GM23338 (cell line): ENCODE measurements around the gene TULP4. TPM values are rescaled to one million over a fixed set of nuclear protein-coding genes. Genes with fewer than 3 reads are reported as not detected.
"Not testable (repeated sequence)": the region's sequence is repeated elsewhere in the genome, so short reads cannot be mapped to it uniquely, and the experiment has no call there.

ENCODE experiments used
- ATAC-seq: fragments of 200-7000 bp; cut with Tn5 transposase; 3 replicates; pipeline ENCODE4 v1.9.1; 2020
- DNase-seq: peaks from one replicate; pipeline ENCODE4 v3.0.0-alpha.2; 2015; ENCODE audit warnings: low spot score
- H2AFZ ChIP-seq: fragments of 200-600 bp; sonication (generic); 2 replicates; pipeline ENCODE4 v1.8.0; 2016; ENCODE audit warnings: antibody characterized with exemption, mild to moderate bottlenecking, moderate library complexity
- H3F3A ChIP-seq: fragments of 200-600 bp; sonication (generic); replicated peaks from 2 replicates; pipeline ENCODE4 v1.8.0; 2017; ENCODE audit warnings: antibody characterized with exemption, mixed run types, low read depth
- H3K27ac ChIP-seq: fragments of 200-600 bp; sonication (generic); 2 replicates; pipeline ENCODE4 v1.6.1; 2016; ENCODE audit warnings: low read depth
- H3K27me3 ChIP-seq: fragments of 200-600 bp; sonication (generic); 2 replicates; pipeline ENCODE4 v1.8.0; 2016; ENCODE audit warnings: mild to moderate bottlenecking, mixed run types, moderate library complexity; ENCODE audit not compliant: insufficient read depth
- H3K36me3 ChIP-seq: fragments of 200-600 bp; sonication (generic); 2 replicates; pipeline ENCODE4 v1.8.0; 2016; ENCODE audit warnings: mild to moderate bottlenecking; ENCODE audit not compliant: insufficient read depth
- H3K4me1 ChIP-seq: fragments of 200-600 bp; sonication (generic); 2 replicates; pipeline ENCODE4 v1.8.0; 2016; ENCODE audit warnings: mild to moderate bottlenecking, moderate library complexity; ENCODE audit not compliant: insufficient read depth
- H3K4me2 ChIP-seq: fragments of 200-600 bp; sonication (generic); 2 replicates; pipeline ENCODE4 v1.7.1; 2017; ENCODE audit warnings: mixed run types
- H3K4me3 ChIP-seq: fragments of 200-600 bp; sonication (generic); 2 replicates; pipeline ENCODE4 v1.6.1; 2016; ENCODE audit warnings: mixed run types
- H3K79me2 ChIP-seq: fragments of 200-600 bp; sonication (generic); replicated peaks from 2 replicates; pipeline ENCODE4 v1.8.0; 2017; ENCODE audit warnings: mild to moderate bottlenecking; ENCODE audit not compliant: insufficient read depth
- H3K9me2 ChIP-seq: fragments of 200-600 bp; sonication (generic); 2 replicates; pipeline ENCODE4 v1.8.0; 2017; ENCODE audit not compliant: insufficient read depth
- H4K20me1 ChIP-seq: fragments of 200-600 bp; sonication (generic); replicated peaks from 2 replicates; pipeline ENCODE4 v1.8.0; 2017; ENCODE audit warnings: mild to moderate bottlenecking; ENCODE audit not compliant: insufficient read depth
- H3K27ac Mint-ChIP-seq: 2 replicates; pipeline ENCODE4 v1.8.0; 2020; ENCODE audit warnings: inconsistent platforms, mild to moderate bottlenecking, moderate library complexity, mixed read lengths
- H3K27me3 Mint-ChIP-seq: 3 replicates; pipeline ENCODE4 v1.8.0; 2022; ENCODE audit warnings: low read depth, mild to moderate bottlenecking, moderate library complexity, mixed read lengths, inconsistent platforms; ENCODE audit not compliant: insufficient read depth, poor library complexity
- H3K36me3 Mint-ChIP-seq: 3 replicates; pipeline ENCODE4 v1.8.0; 2021; ENCODE audit warnings: low read depth, mild to moderate bottlenecking, inconsistent platforms, moderate library complexity, mixed read lengths
- H3K4me1 Mint-ChIP-seq: 3 replicates; pipeline ENCODE4 v1.8.0; 2020; ENCODE audit warnings: mild to moderate bottlenecking, inconsistent platforms, mixed read lengths
- H3K4me3 Mint-ChIP-seq: 3 replicates; pipeline ENCODE4 v1.8.0; 2021; ENCODE audit warnings: moderate library complexity, mild to moderate bottlenecking, inconsistent platforms, mixed read lengths
- H3K9me3 Mint-ChIP-seq: 3 replicates; pipeline ENCODE4 v1.8.0; 2020; ENCODE audit warnings: moderate library complexity, mild to moderate bottlenecking, inconsistent platforms, mixed read lengths
- CREB1 ChIP-seq: fragments of 250-450 bp; sonication (Bioruptor Pico); IDR thresholded peaks from 2 replicates; pipeline ENCODE4 v1.5.0; 2020; ENCODE audit warnings: low read depth, mild to moderate bottlenecking, moderate library complexity
- CTCF ChIP-seq, 2 experiments: fragments of 200-600 bp in 1 of 2; sonication (generic) in 1 of 2; conservative IDR thresholded peaks; 2 replicates each; pipeline versions ENCODE4 v1.5.1 to v1.6.1; 2016 to 2017; ENCODE audit warnings: antibody characterized with exemption in 2 of 2, low read depth in 2 of 2, mild to moderate bottlenecking in 2 of 2, moderate library complexity in 1 of 2
- ETS1 ChIP-seq: IDR thresholded peaks from 2 replicates; pipeline ENCODE4 v1.6.1; 2016; ENCODE audit warnings: antibody characterized with exemption
- EZH2 ChIP-seq: fragments of 200-600 bp; sonication (generic); IDR thresholded peaks from one replicate; pipeline ENCODE4 v1.8.0; 2017; ENCODE audit warnings: antibody characterized with exemption, mild to moderate bottlenecking, low read depth; ENCODE audit not compliant: unreplicated experiment
- EZH2phosphoT487 ChIP-seq: fragments of 200-600 bp; sonication (generic); IDR thresholded peaks from one replicate; pipeline ENCODE4 v1.8.1; 2018; ENCODE audit warnings: antibody characterized with exemption; ENCODE audit not compliant: unreplicated experiment
- NANOG ChIP-seq: IDR thresholded peaks from 2 replicates; pipeline ENCODE4 v1.6.1; 2016; ENCODE audit warnings: antibody characterized with exemption, borderline replicate concordance
- POLR2AphosphoS5 ChIP-seq: IDR thresholded peaks from 2 replicates; pipeline ENCODE4 v1.6.1; 2016; ENCODE audit warnings: antibody characterized with exemption, low read depth
- REST ChIP-seq: IDR thresholded peaks from one replicate; pipeline ENCODE4 v1.6.1; 2018; ENCODE audit warnings: antibody characterized with exemption; ENCODE audit not compliant: unreplicated experiment
- STAT1 ChIP-seq: IDR thresholded peaks from one replicate; pipeline ENCODE4 v1.6.1; 2016; ENCODE audit warnings: antibody characterized with exemption; ENCODE audit not compliant: unreplicated experiment
- ZNF114 ChIP-seq: fragments of 250-450 bp; sonication (Bioruptor Pico); IDR thresholded peaks from 2 replicates; pipeline ENCODE4 v1.5.0; 2020; ENCODE audit warnings: mild to moderate bottlenecking, moderate library complexity
- ZNF331 ChIP-seq: fragments of 250-450 bp; sonication (Bioruptor Pico); IDR thresholded peaks from 2 replicates; pipeline ENCODE4 v1.5.0; 2020; ENCODE audit warnings: low read depth, mild to moderate bottlenecking, moderate library complexity
- polyA plus RNA-seq: library from polyadenylated mRNA; unstranded; fragments of >200 nt; fragmentation: Nextera tagmentation; extraction: Ambion mirVana; gene quantifications from 2 replicates; pipeline ENCODE4 v1.2.1, GENCODE V29; 2016
- total RNA-seq: library from RNA; depleted of rRNA; stranded (reverse); fragments of >200 nt; shearing (Covaris generic); gene quantifications from 2 replicates; pipeline ENCODE4 v1.2.3, GENCODE V29; 2014

Gene TULP4
- total and polyA plus RNA-seq, 2 experiments from 2014 or later, result 31.2 to 50.2 TPM

GRCh38 chr6:158302195-158302796 is 10.0 kb upstream of the TULP4 start:
- not testable (repeated sequence) for H3K4me3 Mint-ChIP-seq, H3K4me1 Mint-ChIP-seq, H3K27ac Mint-ChIP-seq, H3K27me3 ChIP-seq, DNase-seq, H3K79me2 ChIP-seq, H4K20me1 ChIP-seq, H3K4me3 ChIP-seq, H2AFZ ChIP-seq, H3K9me2 ChIP-seq, H3K4me1 ChIP-seq, ATAC-seq, H3K27ac ChIP-seq, H3F3A ChIP-seq, H3K36me3 ChIP-seq, H3K27me3 Mint-ChIP-seq, H3K4me2 ChIP-seq
- Mint-ChIP-seq H3K36me3 (peaks cover 33% of the 10 kb centered on the region), H3K9me3 (peaks cover 17% of the 10 kb centered on the region)
- TF ChIP-seq REST, result peak; percentile 39

GRCh38 chr6:158303210-158303731 is 9.0 kb upstream of the TULP4 start:
- Histone ChIP-seq H3F3A (no peaks in the 10 kb centered on the region), H3K4me2 (no peak overlapping the region), H4K20me1 (no peaks in the 10 kb centered on the region), H3K27ac (no peak overlapping the region), H3K36me3 (no peaks in the 10 kb centered on the region), H3K27me3 (no peaks in the 10 kb centered on the region), H3K4me3 (no peak overlapping the region), H2AFZ (no peak overlapping the region), H3K9me2 (no peaks in the 10 kb centered on the region), H3K4me1 (no peaks in the 10 kb centered on the region), H3K79me2 (no peaks in the 10 kb centered on the region)
- peaks cover 25% of the 10 kb centered on the region for H3K36me3 Mint-ChIP-seq
- peaks cover 4% of the 10 kb centered on the region; the same call in 2 of the 3 replicates for H3K4me1 Mint-ChIP-seq
- ATAC-seq, result no peak
- no peak overlapping the region for H3K27ac Mint-ChIP-seq
- DNase-seq, result no peak
- peaks cover 9% of the 10 kb centered on the region for H3K9me3 Mint-ChIP-seq
- H3K27me3 Mint-ChIP-seq, result peaks cover 2% of the 10 kb centered on the region
- no peak overlapping the region for H3K4me3 Mint-ChIP-seq
- TF ChIP-seq ETS1 (no peak), POLR2AphosphoS5 (no peak), EZH2phosphoT487 (no peak), CTCF (conservative IDR thresholded peaks at IDR 0.05; ENCODE audit: low read depth in 2 of 2) (no peak), ZNF114 (CRISPR knock-in tag) (no peak), STAT1 (no peak), EZH2 (no peak), NANOG (no peak), CREB1 (CRISPR knock-in tag) (no peak), REST (no peak), ZNF331 (CRISPR knock-in tag) (no peak)
